H7 (cell line): ENCODE measurements around the gene GAREM1. TPM values are rescaled to one million over a fixed set of nuclear protein-coding genes. Genes with fewer than 3 reads are reported as not detected.
A peak's percentile ranks its signal among the peaks of the same experiment; 100 is the strongest.

Experiments used
- DNase-seq: peaks from one replicate; pipeline ENCODE4 v3.0.0; 2012
- H3K27me3 ChIP-seq: 2 replicates; pipeline ENCODE4 v1.6.0; 2011; ENCODE audit warnings: mild to moderate bottlenecking, low read length; ENCODE audit not compliant: control insufficient read depth, insufficient read depth
- H3K36me3 ChIP-seq: replicated peaks from 2 replicates; pipeline ENCODE4 v1.5.1; 2011; ENCODE audit warnings: low read length; ENCODE audit not compliant: control insufficient read depth, insufficient read depth
- H3K4me3 ChIP-seq: 2 replicates; pipeline ENCODE4 v1.5.1; 2011; ENCODE audit warnings: low read depth, mild to moderate bottlenecking, control low read depth, low read length, moderate library complexity; ENCODE audit not compliant: insufficient read depth
- total RNA-seq: library from RNA; depleted of rRNA; stranded (reverse); fragments of >200 nt; shearing (Covaris generic); gene quantifications from 2 replicates; pipeline ENCODE4 v1.2.3, GENCODE V29; 2014

Gene GAREM1
- total RNA-seq, 1 experiment from 2014 or later = 4.9 TPM

DNA sequence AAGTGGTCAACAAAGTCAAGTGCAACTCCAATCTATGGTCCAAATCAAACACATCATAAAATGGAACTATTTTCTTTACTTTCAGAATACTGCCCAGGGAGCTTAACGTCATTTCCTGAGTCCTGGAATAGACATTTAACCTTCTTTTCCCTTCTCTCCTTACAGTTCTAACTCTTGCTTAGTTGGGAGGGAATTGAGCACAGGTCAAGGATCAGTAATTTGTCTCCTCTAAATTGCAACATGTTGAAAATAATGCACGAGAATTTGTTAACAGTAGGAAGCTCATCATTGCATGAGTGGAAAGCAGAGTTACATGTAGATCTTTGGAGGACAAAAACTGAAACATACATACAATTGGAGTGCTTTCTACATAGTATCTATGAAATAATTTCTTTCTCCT, 193.1 kb downstream of the GAREM1 start:
- Histone ChIP-seq H3K27me3 (no peaks in the 10 kb centered on the region), H3K36me3 (no peaks in the 10 kb centered on the region), H3K4me3 (no peak overlapping the region)
- DNase-seq = no peak

DNA sequence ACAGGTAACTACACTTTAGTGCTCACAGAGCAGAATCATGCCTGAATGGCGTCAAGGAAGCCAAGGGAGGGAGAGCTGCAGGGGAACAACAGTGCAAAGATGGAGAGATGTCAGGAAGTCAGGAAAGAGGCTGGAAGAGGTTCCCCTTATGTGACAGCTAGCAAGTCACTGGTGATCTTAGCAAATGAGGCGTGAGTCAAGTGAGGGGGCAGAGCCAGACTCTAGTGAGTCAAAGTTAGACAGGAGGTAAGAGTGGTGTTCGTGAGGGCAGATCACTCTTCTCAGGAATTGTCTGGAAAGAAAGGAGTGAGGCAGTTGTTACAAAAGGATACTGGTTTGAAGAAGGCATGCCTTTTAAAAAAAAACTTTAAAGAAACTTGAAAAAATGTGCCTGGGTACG, 193.8 kb downstream of the GAREM1 start:
- no peak overlapping the region for H3K4me3 ChIP-seq
- DNase-seq = no peak
- no peaks in the 10 kb centered on the region for H3K27me3 ChIP-seq
- no peaks in the 10 kb centered on the region for H3K36me3 ChIP-seq

DNA sequence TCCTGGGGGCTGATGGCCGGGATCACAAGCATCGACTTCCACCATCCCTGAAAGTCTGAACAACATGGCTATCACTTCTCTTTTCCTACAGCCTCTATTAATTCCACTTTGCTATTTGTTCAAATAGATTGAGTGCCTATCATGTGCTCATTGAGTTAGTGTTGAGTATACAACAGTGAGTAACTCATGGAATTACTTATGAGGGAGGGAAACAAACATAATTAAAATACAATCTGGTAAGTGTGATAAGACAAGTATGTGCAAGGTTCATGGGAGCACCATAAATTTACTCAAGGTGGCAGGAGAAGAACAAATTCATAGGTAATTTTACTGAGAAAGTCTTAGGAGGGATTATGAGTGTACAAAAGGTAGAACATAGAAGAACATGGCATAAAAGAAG, 194.4 kb downstream of the GAREM1 start:
- H3K4me3 ChIP-seq = no peak overlapping the region
- no peaks in the 10 kb centered on the region for H3K27me3 ChIP-seq
- DNase-seq = no peak
- H3K36me3 ChIP-seq = no peaks in the 10 kb centered on the region

DNA sequence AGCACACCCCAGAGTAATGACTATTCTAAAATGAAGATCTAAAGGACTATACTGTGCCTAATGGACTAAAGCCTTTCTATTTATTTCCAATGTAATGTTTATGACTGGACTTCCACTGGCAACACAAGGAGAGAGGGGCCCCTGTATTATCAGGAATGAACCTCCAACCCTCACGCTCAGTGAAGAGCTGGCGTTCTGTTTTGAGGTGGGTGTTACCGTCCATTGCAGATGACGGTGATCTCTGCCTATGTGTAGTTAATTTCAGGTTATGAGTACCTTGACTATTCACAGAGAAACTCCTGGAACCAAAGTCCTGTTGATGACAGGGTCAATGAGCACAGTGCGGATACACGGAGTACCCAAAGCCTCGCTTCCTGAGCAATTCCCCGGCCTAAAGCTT, 195.5 kb downstream of the GAREM1 start:
- Histone ChIP-seq H3K27me3 (no peaks in the 10 kb centered on the region), H3K36me3 (no peaks in the 10 kb centered on the region), H3K4me3 (no peak overlapping the region)
- DNase-seq = no peak

DNA sequence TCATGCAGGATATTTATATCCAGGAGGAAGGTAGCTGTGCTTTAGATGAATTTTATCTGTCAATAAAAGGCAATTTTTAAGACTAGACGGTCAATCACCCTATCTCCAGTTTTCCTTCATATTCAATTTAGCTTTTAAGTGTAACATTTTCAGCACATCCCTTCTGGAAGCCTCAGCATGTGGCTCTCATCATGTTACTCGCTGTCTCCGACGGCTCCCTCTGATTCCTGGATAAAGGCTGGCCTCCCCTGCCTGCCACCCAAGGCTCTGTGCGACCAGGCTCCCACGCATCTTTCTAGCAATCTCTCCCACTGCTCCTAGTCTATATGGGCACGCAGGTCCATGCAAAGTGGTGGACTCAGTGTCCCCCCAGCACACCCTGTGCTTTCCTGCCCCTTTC, 196.4 kb downstream of the GAREM1 start:
- no peaks in the 10 kb centered on the region for H3K36me3 ChIP-seq
- no peak overlapping the region for H3K4me3 ChIP-seq
- no peaks in the 10 kb centered on the region for H3K27me3 ChIP-seq
- DNase-seq = no peak

DNA sequence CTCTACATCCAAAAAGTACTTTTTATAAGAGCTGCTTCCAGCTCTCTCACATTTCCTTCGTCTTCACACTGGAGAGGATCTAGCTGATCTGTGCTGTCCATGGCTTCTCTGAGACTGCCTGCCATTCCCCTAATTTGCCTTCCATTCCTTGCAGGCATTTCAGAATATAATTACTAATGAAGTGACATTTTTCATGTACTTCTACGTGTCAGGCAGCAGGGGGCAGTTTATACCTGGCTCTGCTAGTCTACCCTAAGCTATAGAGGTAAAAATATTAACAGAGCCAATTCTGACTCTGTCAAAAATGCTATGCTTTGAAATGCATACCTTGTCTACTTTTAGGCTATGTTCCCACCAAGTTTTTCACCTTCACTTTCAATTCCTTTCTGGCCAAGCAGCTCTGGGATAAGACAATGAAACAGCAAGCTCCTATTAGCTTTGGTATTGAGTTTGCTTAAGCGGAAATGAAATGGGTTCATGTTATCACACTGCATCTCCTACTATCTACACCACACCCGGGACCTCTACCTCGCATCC, 198.9 kb downstream of the GAREM1 start:
- H3K36me3 ChIP-seq = no peaks in the 10 kb centered on the region
- no peaks in the 10 kb centered on the region for H3K27me3 ChIP-seq
- no peak overlapping the region for H3K4me3 ChIP-seq
- DNase-seq = peak; percentile 66

DNA sequence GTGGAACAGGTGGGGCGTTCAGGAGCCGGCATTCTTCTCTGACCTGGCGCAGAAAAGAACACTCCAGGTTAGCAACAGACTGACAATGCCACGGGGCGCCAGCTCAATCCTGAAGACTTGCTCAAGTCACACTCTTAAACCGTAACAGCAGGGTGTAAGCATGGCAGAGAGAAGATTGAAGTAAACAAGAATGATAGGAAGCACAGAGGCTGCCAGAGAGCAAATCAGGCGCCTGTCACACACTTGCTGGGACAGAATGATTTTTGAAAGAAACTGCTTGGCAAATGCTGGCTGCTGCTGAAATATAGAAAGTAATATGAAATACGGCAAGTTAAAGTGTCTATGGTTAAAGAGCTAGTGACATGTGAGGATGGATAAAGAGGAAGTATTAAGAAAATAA, 200.3 kb downstream of the GAREM1 start:
- no peak for DNase-seq

DNA sequence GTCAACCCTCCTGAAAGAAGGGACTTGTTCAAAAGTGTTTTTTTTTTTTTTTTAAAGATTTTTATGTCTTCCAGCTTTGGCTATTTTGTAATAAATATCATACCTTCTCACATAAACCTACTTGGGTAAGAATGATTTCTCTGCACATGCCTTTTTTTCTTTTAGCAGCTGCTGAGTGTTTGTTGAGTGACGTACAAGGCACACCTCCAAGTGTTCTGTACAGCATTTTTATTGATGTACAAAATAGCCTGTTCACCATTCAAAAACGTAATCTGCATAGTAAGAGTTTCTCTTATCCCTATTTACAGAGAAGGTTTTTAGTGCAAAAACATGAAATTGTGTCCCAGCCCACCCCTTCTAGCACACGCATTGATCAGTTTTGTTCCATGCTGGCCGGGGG, 203.2 kb downstream of the GAREM1 start:
- Histone ChIP-seq H3K27me3 (no peaks in the 10 kb centered on the region), H3K4me3 (no peak overlapping the region), H3K36me3 (no peaks in the 10 kb centered on the region)
- DNase-seq = no peak

More for the DNA sequence above, 200.3 kb downstream of the GAREM1 start:
- no peak overlapping the region for H3K4me3 ChIP-seq
- H3K27me3 ChIP-seq = no peaks in the 10 kb centered on the region
- no peaks in the 10 kb centered on the region for H3K36me3 ChIP-seq

DNA sequence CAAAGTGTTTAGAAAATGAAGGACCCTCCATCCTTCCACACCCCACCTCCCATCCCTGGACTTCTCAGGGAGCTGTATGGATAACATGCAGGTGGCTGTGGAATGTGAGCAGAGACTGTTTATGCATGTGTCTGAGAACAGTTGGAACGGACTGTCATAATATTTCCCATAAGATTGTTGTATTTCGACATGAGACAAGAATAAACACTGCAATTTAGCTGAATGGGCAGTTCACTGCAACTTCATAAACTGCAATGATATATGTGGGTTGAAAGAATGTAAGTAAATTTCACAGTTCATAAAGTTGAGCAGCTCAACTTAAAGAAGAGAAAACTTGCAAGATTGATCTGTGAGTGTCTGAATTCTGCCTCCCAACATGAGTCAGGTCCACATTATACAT, 206.3 kb downstream of the GAREM1 start:
- no peaks in the 10 kb centered on the region for H3K36me3 ChIP-seq
- H3K4me3 ChIP-seq = no peak overlapping the region
- DNase-seq = no peak
- no peaks in the 10 kb centered on the region for H3K27me3 ChIP-seq

DNA sequence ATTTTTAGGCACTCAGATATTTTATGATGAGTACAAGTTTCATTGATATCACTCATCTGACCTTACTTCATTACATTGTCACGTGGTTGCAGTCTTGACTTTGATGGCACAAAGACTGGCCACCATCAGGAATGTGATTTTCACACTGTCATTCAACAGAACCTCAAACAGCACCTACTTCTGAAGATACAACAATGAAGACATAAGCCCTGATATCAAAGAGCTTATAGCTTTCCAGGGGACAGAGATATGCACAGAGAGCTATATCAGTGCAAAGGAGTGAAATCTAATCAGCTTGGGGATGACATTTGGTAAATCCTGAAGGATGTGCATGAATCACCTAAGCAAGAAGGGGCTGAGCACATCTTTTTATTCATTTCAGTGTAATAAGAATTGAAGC, 208.6 kb downstream of the GAREM1 start:
- Histone ChIP-seq H3K36me3 (no peaks in the 10 kb centered on the region), H3K27me3 (no peaks in the 10 kb centered on the region), H3K4me3 (no peak overlapping the region)
- DNase-seq = no peak

DNA sequence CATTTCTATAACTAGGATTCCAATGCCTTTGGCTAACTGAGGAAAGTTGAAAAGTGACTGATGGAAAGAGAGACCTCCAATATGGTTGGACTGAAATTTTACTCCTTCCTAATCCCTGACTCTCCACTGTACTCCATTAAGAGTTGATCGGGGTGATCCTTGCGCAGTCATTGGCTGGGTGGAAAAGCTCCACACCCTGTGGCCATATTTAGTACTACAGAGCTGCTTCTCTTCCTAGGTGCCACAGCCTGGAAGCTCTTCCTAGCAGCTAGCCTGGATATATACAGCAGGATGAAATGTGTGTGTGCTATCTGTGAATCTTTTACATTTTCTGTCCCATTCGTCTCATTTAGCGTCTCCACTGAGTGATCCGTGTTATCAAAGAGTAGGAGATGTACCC, 209.7 kb downstream of the GAREM1 start:
- DNase-seq = peak; percentile 14
- Histone ChIP-seq H3K27me3 (no peaks in the 10 kb centered on the region), H3K36me3 (no peaks in the 10 kb centered on the region), H3K4me3 (no peak overlapping the region)

DNA sequence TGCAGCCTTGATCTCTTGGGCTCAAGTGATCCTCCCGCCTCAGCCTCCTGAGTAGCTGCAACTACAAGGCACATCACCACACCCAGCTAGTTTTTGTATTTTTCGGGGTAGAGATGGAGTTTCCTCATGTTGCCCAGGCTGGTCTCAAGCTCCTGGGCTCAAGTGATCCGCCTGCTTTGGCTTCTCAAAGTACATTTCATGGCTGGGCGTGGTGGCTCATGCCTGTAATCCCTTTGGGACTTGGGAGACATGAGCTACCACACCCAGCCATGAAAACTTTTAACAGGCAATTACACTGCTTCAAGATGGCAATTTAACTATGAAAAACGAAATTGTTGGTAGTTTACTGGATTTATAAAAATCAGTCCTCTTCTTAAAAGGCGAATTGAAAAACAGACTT, 211.1 kb downstream of the GAREM1 start:
- no peaks in the 10 kb centered on the region for H3K27me3 ChIP-seq
- H3K4me3 ChIP-seq = no peak overlapping the region
- no peaks in the 10 kb centered on the region for H3K36me3 ChIP-seq
- no peak for DNase-seq

DNA sequence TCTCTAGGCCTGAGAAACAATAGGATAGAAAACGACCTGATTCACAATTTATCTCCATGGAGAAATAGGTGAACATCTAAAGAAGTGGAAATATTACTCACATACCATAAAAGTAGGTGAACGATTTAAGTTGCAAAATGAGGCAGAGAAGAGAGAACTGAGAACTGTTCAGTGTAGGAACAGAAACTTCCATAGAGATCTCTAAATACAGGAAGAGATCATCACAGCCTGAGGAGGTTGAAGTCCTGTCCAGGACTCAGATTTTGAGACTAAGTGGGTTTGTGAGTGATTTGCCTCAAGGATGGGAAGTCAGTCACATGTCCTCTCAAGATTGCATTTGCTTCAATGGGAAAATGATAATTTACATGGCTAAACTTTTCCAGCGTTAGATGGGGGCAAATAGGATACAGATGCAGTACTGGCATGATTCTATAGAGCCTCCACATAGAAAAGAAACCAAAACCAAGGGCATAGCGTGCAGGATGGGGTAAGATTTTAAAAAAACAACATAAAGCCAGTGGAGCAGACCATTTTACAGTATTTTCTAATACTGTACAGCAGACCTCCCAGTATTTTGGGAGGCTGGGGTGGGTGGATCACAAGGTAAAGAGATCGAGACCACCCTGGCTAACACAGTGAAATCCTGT, 212.0 kb downstream of the GAREM1 start:
- DNase-seq = no peak
- Histone ChIP-seq H3K27me3 (no peaks in the 10 kb centered on the region), H3K36me3 (no peaks in the 10 kb centered on the region), H3K4me3 (no peak overlapping the region)

DNA sequence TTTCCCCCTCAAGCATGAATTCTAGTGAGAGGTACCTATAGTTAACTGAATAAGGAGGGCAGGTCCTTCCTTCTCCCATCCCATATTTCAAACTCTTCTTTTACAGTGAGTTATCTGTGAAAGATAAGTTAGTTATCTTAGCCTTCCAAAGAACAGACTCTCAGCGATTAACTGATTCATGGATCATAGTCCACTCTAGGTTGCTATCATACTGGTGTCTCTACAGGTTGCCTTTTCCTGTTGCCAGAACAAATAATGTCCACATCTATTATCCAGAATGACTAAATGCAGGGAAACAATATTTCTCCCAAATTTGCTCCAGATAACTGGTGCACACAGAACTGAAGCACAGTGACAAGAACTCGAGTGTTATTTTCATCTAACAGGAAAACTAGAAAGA, 212.5 kb downstream of the GAREM1 start:
- no peaks in the 10 kb centered on the region for H3K36me3 ChIP-seq

DNA sequence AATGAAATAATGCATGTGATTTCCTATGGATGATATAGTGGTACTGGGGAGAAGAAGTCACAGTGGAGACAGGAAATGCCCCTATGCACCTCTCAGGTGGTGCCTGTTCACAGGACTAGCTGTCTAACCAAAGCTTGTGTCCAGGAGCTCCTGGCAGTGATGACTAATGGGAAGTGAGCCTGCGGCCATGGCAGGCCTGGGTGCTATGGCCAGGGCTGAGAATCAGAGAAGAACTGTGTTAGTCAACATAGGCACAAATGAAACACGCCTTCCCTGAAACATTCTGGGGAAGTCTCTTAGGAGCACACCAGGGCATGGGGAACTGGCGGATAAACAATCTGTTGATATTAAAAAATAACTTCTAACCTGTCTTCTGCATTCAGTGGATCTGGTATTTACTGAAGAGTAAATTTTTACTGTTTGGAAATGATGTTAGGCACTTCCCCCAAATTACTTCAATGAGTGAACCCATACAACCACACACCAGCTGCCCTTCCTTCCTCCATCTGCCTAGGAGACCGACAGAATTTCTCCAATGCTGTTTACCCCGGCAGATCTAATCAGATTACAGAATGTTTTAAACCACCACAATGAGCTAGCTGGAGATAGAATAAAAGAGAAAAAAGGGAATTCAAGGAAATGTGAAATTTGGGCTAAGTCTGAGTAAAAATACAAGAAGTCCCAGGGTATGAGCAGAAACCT, 213.4 kb downstream of the GAREM1 start:
- no peak overlapping the region for H3K4me3 ChIP-seq
- H3K36me3 ChIP-seq = no peaks in the 10 kb centered on the region
- H3K27me3 ChIP-seq = no peaks in the 10 kb centered on the region

More for the DNA sequence above, 212.5 kb downstream of the GAREM1 start:
- DNase-seq = no peak
- H3K27me3 ChIP-seq = no peaks in the 10 kb centered on the region
- H3K4me3 ChIP-seq = no peak overlapping the region

More for the DNA sequence above, 213.4 kb downstream of the GAREM1 start:
- no peak for DNase-seq
